ENCODE measurements around the gene LYRM1.
"Not testable (repeated sequence)": the region's sequence is repeated elsewhere in the genome, so short reads cannot be mapped to it uniquely, and the experiment has no call there.

Gene LYRM1

GRCh38 chr16:20940871-20941635, 40.5 kb downstream of the LYRM1 start:
- no peak for FAIRE-seq

- FAIRE-seq, result no peak
These were observed 41.0 kb downstream of the LYRM1 start for GRCh38 chr16:20941636-20941926.

DNA sequence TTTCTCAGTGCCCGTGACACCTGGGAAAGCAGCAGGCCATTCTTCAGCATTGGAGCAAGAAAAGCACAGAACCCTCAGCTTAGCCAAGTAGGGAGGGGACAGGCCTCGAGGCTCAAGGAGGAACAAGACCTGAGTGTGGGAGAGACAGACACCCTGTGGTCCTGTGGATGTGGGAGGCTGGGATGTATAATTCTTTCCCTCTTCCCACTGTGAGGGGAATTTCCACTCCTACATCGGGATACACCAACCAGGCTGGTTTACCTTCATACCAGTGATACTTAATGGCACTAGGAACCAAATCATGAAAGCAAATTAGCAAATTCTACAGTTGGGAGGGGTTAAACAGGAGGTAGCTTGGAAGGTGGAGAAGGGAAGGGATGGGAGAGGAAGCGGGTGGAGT, 41.7 kb downstream of the LYRM1 start:
- FAIRE-seq, result no peak

DNA sequence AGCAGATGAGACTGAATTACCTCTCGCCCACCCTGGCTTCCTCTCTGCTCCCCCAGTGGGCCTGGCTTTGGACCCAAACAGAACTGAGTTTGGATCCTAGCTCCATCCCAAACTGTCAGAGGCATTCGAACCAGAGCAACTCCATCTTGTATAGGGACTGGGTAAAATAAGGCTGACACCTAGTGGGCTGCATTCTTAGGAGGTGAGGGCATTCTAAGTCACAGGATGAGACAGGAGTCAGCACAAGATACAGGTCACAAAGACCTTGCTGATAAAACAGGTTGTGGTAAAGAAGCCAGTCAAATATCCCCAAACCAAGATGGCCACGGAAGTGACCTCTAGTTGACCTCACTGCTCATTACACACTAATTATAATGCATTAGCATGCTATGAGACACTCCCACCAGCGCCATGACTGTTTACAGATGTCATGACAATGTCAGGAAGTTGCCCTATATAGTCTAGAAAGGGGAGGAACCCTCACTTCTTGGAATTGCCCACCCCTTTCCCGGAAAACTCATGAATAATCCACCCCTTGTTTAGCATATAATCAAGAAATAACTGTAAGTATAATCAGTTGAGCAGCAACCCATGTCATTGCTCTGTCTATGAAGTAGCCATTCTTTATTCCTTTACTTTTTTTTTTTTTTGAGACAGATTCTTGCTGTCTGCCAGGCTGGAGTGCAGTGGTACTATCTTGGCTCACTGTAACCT, 44.4 kb downstream of the LYRM1 start:
- FAIRE-seq, result no peak

DNA sequence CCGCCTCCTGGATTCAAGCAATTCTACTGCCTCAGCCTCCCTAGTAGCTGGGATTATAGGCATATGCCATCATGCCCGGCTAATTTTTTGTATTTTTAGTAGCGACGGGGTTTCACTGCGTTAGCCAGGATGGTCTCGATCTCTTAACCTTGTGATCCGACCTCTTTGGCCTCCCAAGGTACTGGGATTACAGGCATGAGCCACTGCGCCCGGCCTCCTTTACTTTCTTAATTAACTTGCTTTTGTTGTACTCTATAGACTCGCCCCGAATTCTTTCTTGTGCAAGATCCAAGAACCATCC, 45.0 kb downstream of the LYRM1 start:
- not testable (repeated sequence) for FAIRE-seq

DNA sequence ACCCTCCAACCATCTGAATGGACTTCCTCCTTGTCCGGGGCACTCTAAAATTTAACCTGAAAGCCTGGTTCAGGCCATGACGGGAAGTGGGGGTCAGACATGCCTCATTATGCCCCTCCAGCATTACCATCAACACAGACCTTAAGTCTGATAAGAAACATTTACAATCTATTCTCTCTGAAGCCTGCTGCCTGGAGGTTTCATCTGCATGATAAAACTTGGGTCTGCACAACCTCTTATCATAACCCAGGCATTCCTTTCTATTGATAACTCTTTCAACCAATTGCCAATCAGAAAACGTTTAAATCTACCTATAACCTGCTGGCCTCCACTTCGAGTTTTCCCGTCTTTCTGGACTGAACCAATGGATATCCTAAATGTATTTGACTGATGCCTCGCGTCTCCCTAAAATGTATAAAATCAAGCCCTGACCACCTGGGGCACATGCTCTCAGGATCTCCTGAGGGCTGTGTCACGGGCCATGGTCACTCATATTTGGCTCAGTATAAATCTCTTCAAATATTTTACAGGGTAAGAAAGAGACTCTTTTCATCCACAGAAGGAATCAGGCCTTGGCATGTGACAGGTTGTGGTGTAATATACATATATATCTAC, 45.6 kb downstream of the LYRM1 start:
- FAIRE-seq, result no peak

DNA sequence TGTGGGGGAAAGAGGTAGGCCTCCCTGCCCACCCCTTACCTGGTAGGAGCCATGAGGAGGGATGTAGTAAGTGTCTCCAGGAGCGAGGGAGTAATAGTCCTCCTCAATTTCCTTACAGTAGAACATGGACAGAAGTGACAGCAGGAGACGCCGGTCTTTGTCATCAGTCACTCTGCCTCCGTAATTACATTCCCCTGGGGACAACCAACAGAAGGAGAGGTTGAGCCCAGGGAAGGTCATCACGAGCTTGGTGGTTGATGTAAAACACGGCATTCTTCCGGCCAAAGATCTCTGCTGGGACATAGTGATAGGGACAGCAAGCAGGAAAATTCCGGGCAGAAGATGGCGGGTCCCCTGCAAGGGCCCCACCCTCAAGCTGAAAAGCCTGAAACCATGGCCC, 47.9 kb downstream of the LYRM1 start:
- no peak for FAIRE-seq

- FAIRE-seq, result no peak
These were observed 49.1 kb downstream of the LYRM1 start for GRCh38 chr16:20949660-20950059.

- no peak for FAIRE-seq
These were observed 49.7 kb downstream of the LYRM1 start for GRCh38 chr16:20950294-20950693.

GRCh38 chr16:20952139-20952920, 51.8 kb downstream of the LYRM1 start:
- no peak for FAIRE-seq

DNA sequence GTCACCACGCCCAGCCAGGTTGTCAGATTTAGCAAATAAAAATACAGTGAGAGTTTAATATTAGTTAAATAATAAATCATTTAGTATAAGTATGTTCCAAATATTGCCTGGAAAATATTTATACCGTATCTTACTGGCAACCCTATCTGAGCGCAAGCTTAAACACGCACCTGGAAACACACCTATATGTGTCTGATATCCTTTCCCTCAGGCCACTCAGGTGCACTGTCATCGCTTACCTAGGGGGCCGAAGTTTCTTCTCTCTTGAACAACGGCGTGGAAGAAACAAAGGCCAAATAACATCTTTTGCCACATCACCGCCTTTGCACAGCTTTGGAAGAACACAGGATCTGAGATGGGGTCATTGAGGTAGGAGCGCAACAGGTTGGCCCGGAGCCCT, 54.0 kb downstream of the LYRM1 start:
- FAIRE-seq, result no peak

DNA sequence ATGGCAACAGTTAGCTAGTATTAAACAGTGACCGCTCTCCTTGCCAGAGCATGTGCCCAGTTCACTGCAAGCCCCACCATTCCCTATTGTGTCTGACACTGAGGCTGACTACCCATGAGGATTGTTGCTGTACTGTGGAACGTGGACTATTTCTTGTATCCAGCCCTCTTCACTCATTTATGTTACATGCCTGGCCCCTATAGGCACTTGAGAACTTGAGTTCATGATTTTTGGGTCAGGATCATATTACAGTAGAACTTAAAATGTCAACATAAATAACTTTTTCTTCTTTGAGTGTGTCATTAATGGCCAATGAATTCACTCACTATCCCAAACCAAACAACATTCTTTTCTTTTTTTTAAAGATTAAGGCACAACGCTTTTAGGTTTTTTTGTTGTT, 55.7 kb downstream of the LYRM1 start:
- FAIRE-seq, result no peak

DNA sequence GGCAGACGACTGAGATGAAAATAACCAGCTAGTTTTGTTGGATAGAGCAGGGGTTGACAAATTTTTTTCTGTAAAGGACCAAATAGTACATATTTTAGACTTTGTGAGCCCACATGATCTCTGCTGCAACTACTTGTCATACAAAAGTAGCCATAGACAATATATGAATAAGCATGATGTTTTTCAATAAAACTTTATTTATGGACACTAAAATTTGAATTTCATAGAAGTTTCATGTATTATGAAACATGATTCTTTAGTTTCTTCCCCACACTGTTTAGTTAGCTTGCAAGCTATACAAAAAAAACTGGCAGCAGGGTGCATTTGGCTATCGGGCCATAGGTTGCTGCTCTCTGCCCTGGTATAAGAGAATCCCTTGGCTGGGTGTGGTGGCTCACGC, 56.6 kb downstream of the LYRM1 start:
- no peak for FAIRE-seq

DNA sequence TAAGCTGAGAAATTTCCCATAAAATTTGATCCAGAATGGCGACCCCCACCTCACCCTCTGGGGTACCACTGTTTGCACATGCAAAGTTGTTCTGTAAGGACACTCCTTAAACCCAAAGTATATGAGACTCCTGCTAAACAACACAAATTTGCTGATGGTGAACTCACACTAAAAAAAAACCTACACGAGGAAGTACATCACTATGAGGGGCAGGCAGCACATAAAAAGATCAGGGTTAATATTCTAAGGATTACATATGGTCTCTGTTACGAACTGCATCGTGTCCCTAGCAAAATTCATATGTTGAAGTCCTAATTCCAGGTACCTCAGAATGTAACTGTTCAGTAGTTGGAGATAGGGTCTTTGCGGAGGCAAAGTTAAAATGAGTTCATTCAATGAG, 60.3 kb downstream of the LYRM1 start:
- no peak for FAIRE-seq

- no peak for FAIRE-seq
These were observed 68.2 kb downstream of the LYRM1 start for GRCh38 chr16:20968765-20969164.

- no peak for FAIRE-seq
These were observed 68.8 kb downstream of the LYRM1 start for GRCh38 chr16:20969386-20969785.

GRCh38 chr16:20971401-20971800, 70.8 kb downstream of the LYRM1 start:
- no peak for FAIRE-seq

- not testable (repeated sequence) for FAIRE-seq
These were observed 72.6 kb downstream of the LYRM1 start for GRCh38 chr16:20973201-20973600.
